H9 (cell line): Measurements from ENCODE around the gene GFI1. TPM values are rescaled to one million over a fixed set of nuclear protein-coding genes. Genes with fewer than 3 reads are reported as not detected.
"Not testable (repeated sequence)": the region's sequence is repeated elsewhere in the genome, so short reads cannot be mapped to it uniquely, and the experiment has no call there.

Experiments used
- DNase-seq: peaks from one replicate; pipeline ENCODE4 v3.0.0-alpha.2; 2017
- H2AFZ ChIP-seq: one replicate; pipeline ENCODE4 v1.6.1; 2013; ENCODE audit warnings: mild to moderate bottlenecking, low read length, control low read depth, moderate library complexity
- H2AK5ac ChIP-seq: 2 replicates; pipeline ENCODE4 v1.6.1; 2013; ENCODE audit warnings: low read length, control low read depth, mixed read lengths; ENCODE audit not compliant: insufficient read length
- H2BK120ac ChIP-seq: one replicate; pipeline ENCODE4 v1.6.1; 2013; ENCODE audit warnings: low read depth, mild to moderate bottlenecking, low read length, control low read depth, inconsistent platforms; ENCODE audit not compliant: poor library complexity, severe bottlenecking
- H2BK12ac ChIP-seq: 2 replicates; pipeline ENCODE4 v1.6.1; 2013; ENCODE audit warnings: low read length, control low read depth, mixed read lengths, low read depth; ENCODE audit not compliant: insufficient read length
- H2BK15ac ChIP-seq: 2 replicates; pipeline ENCODE4 v1.6.1; 2013; ENCODE audit warnings: low read depth, low read length, control low read depth
- H2BK20ac ChIP-seq: one replicate; pipeline ENCODE4 v1.6.1; 2013; ENCODE audit warnings: low read depth, mild to moderate bottlenecking, low read length, control low read depth, inconsistent platforms; ENCODE audit not compliant: poor library complexity, severe bottlenecking
- H2BK5ac ChIP-seq: 2 replicates; pipeline ENCODE4 v1.6.1; 2013; ENCODE audit warnings: low read length, control low read depth, mixed read lengths; ENCODE audit not compliant: insufficient read length
- H3K14ac ChIP-seq: 2 replicates; pipeline ENCODE4 v1.6.1; 2013; ENCODE audit warnings: low read length, control low read depth; ENCODE audit not compliant: insufficient read depth
- H3K18ac ChIP-seq: 2 replicates; pipeline ENCODE4 v1.6.1; 2013; ENCODE audit warnings: low read depth, mild to moderate bottlenecking, mixed read lengths, low read length, control low read depth; ENCODE audit not compliant: insufficient read length
- H3K23ac ChIP-seq: 2 replicates; pipeline ENCODE4 v1.6.1; 2013; ENCODE audit warnings: low read length, control low read depth, mixed read lengths, low read depth; ENCODE audit not compliant: insufficient read length
- H3K23me2 ChIP-seq: 2 replicates; pipeline ENCODE4 v1.6.1; 2013; ENCODE audit warnings: low read depth, mild to moderate bottlenecking, mixed read lengths, low read length, control low read depth; ENCODE audit not compliant: insufficient read length, poor library complexity, severe bottlenecking
- H3K27ac ChIP-seq: 2 replicates; pipeline ENCODE4 v1.5.1; 2013; ENCODE audit warnings: low read length, control low read depth, mixed read lengths, low read depth; ENCODE audit not compliant: insufficient read length
- H3K27me3 ChIP-seq: 2 replicates; pipeline ENCODE4 v1.6.1; 2013; ENCODE audit warnings: low read length, control low read depth, inconsistent platforms; ENCODE audit not compliant: insufficient read depth
- H3K4ac ChIP-seq: 2 replicates; pipeline ENCODE4 v1.6.1; 2013; ENCODE audit warnings: low read depth, mild to moderate bottlenecking, control low read depth, inconsistent platforms, low read length, moderate library complexity
- H3K4me1 ChIP-seq: 2 replicates; pipeline ENCODE4 v1.6.1; 2013; ENCODE audit warnings: low read length, control low read depth, inconsistent platforms; ENCODE audit not compliant: insufficient read depth
- H3K4me2 ChIP-seq: 2 replicates; pipeline ENCODE4 v1.6.1; 2013; ENCODE audit warnings: low read length, control low read depth, mixed read lengths; ENCODE audit not compliant: insufficient read length, insufficient read depth
- H3K56ac ChIP-seq: 2 replicates; pipeline ENCODE4 v1.6.1; 2013; ENCODE audit warnings: low read depth, mild to moderate bottlenecking, mixed read lengths, low read length, control low read depth; ENCODE audit not compliant: insufficient read length
- H3K79me1 ChIP-seq: 2 replicates; pipeline ENCODE4 v1.6.1; 2013; ENCODE audit warnings: low read depth, mild to moderate bottlenecking, moderate library complexity, low read length, control low read depth, inconsistent platforms; ENCODE audit not compliant: insufficient read depth, poor library complexity, severe bottlenecking
- H3K79me2 ChIP-seq: 2 replicates; pipeline ENCODE4 v1.6.1; 2013; ENCODE audit warnings: low read length, control low read depth, inconsistent platforms; ENCODE audit not compliant: insufficient read depth
- H3K9ac ChIP-seq: 2 replicates; pipeline ENCODE4 v1.6.1; 2013; ENCODE audit warnings: low read length, control low read depth, mixed read lengths; ENCODE audit not compliant: insufficient read length; ENCODE audit errors: extremely low read depth
- H3K9me3 ChIP-seq: one replicate; pipeline ENCODE4 v1.6.1; 2013; ENCODE audit warnings: low read depth, low read length, inconsistent platforms; ENCODE audit not compliant: control insufficient read depth
- H3T11ph ChIP-seq: one replicate; pipeline ENCODE4 v1.6.1; 2013; ENCODE audit warnings: mild to moderate bottlenecking, low read length, control low read depth, inconsistent platforms
- H4K20me1 ChIP-seq: one replicate; pipeline ENCODE4 v1.6.1; 2013; ENCODE audit not compliant: control insufficient read depth, insufficient read length, insufficient read depth
- H4K5ac ChIP-seq: 2 replicates; pipeline ENCODE4 v1.6.1; 2013; ENCODE audit warnings: low read depth, mild to moderate bottlenecking, mixed read lengths, low read length, control low read depth; ENCODE audit not compliant: insufficient read length
- H4K8ac ChIP-seq: replicated peaks from 2 replicates; pipeline ENCODE4 v1.6.1; 2013; ENCODE audit warnings: low read length, control low read depth, mixed read lengths, low read depth; ENCODE audit not compliant: insufficient read length
- H4K91ac ChIP-seq: 2 replicates; pipeline ENCODE4 v1.6.1; 2013; ENCODE audit warnings: low read depth, mild to moderate bottlenecking, moderate library complexity, mixed read lengths, low read length, control low read depth; ENCODE audit not compliant: insufficient read length
- H3K27ac Mint-ChIP-seq, 3 experiments: 2 replicates in 2 of 3; 3 replicates in 1 of 3; pipeline ENCODE4 v1.8.0; 2020 to 2021; ENCODE audit warnings: mixed read lengths in 3 of 3, mild to moderate bottlenecking in 1 of 3, moderate library complexity in 1 of 3
- H3K27me3 Mint-ChIP-seq: 2 replicates; pipeline ENCODE4 v1.8.0; 2021; ENCODE audit warnings: low read depth, mild to moderate bottlenecking, moderate library complexity, mixed read lengths
- H3K36me3 Mint-ChIP-seq, 3 experiments: 2 replicates in 2 of 3; 3 replicates in 1 of 3; pipeline ENCODE4 v1.8.0; 2020 to 2021; ENCODE audit warnings: low read depth in 3 of 3, mixed read lengths in 3 of 3; ENCODE audit not compliant: insufficient read depth in 1 of 3
- H3K4me1 Mint-ChIP-seq, 2 experiments: 2 replicates each; pipeline ENCODE4 v1.8.0; 2020; ENCODE audit warnings: mixed read lengths in 2 of 2
- H3K4me3 Mint-ChIP-seq, 2 experiments: 2 replicates in 1 of 2; 3 replicates in 1 of 2; pipeline ENCODE4 v1.8.0; 2020 to 2021; ENCODE audit warnings: mild to moderate bottlenecking in 2 of 2, mixed read lengths in 2 of 2, moderate library complexity in 1 of 2
- H3K9me3 Mint-ChIP-seq, 2 experiments: 2 replicates in 1 of 2; 3 replicates in 1 of 2; pipeline ENCODE4 v1.8.0; 2020; ENCODE audit warnings: mild to moderate bottlenecking in 2 of 2, mixed read lengths in 2 of 2, moderate library complexity in 1 of 2
- WGBS: extraction: QIAGEN DNeasy Blood & Tissue Kit; methylation state at CpG from one replicate; pipeline ENCODE4 v1.1.7; 2013; ENCODE audit warnings: missing lambda C conversion rate, low lambda C conversion rate, mixed read lengths; ENCODE audit not compliant: insufficient read length; ENCODE audit errors: extremely low coverage; 5-methylcytosine and 5-hydroxymethylcytosine counted together
- total RNA-seq: library from RNA; stranded (reverse); gene quantifications from 2 replicates; pipeline ENCODE4 v1.2.1, GENCODE V29; 2021
- TF ChIP-seq, protein P1 (sequence below): fragments of 200-600 bp; sonication (generic); conservative IDR thresholded peaks from 3 replicates; pipeline ENCODE4 v1.8.0; 2021; ENCODE audit warnings: antibody characterized with exemption, mild to moderate bottlenecking

GFI1 gene
- total RNA-seq, 1 experiment from 2014 or later, result 0.11 TPM

DNA sequence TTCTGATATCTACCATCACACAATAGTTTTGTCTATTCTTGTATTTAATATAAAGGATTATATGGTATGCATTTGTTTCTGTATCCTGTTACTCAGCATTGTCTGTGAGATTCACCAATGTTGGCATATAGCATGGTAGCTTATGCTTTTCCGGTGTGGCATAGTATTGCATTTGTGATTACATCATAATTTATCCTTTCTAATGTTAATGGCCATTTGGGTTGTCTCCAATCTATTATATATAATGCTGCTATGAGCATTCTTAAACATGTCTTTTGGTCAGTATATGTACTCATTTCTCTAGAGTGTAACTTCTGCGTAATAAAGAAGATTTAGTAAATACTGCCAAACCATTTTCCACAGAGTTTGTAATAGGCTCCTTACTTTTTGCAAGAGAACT is 40.9 kb upstream of the GFI1 start:
- Histone ChIP-seq H2BK15ac (no peak overlapping the region), H3K56ac (no peak overlapping the region), H2BK20ac (no peak overlapping the region), H3K9ac (no peak overlapping the region), H2AFZ (no peak overlapping the region), H3K23ac (no peak overlapping the region), H3K4me2 (no peak overlapping the region), H3K9me3 (no peaks in the 10 kb centered on the region), H3K79me2 (no peaks in the 10 kb centered on the region), H3K18ac (no peak overlapping the region), H4K91ac (no peak overlapping the region), H2BK5ac (no peak overlapping the region), H4K20me1 (no peaks in the 10 kb centered on the region), H3K14ac (no peak overlapping the region), H3T11ph (no peak overlapping the region), H2AK5ac (no peak overlapping the region), H3K79me1 (no peaks in the 10 kb centered on the region), H3K4me1 (no peaks in the 10 kb centered on the region), H3K4ac (no peak overlapping the region), H4K5ac (no peak overlapping the region), H3K27me3 (no peaks in the 10 kb centered on the region), H4K8ac (no peak overlapping the region), H2BK12ac (no peak overlapping the region), H3K23me2 (no peaks in the 10 kb centered on the region), H2BK120ac (no peak overlapping the region), H3K27ac (no peak overlapping the region)
- Mint-ChIP-seq H3K36me3 (no peaks in the 10 kb centered on the region), H3K4me1 (0 out of 4 replicates have a peak, but pooled peaks cover 0 to 4% of the 10 kb centered on the region in 2 experiments), H3K27me3 (no peaks in the 10 kb centered on the region), H3K27ac (no peak overlapping the region), H3K9me3 (no peaks in the 10 kb centered on the region), H3K4me3 (no peak overlapping the region)
- WGBS, result no CpG with 5 or more reads among the region's 2 CpGs
- TF ChIP-seq, protein P1, sequence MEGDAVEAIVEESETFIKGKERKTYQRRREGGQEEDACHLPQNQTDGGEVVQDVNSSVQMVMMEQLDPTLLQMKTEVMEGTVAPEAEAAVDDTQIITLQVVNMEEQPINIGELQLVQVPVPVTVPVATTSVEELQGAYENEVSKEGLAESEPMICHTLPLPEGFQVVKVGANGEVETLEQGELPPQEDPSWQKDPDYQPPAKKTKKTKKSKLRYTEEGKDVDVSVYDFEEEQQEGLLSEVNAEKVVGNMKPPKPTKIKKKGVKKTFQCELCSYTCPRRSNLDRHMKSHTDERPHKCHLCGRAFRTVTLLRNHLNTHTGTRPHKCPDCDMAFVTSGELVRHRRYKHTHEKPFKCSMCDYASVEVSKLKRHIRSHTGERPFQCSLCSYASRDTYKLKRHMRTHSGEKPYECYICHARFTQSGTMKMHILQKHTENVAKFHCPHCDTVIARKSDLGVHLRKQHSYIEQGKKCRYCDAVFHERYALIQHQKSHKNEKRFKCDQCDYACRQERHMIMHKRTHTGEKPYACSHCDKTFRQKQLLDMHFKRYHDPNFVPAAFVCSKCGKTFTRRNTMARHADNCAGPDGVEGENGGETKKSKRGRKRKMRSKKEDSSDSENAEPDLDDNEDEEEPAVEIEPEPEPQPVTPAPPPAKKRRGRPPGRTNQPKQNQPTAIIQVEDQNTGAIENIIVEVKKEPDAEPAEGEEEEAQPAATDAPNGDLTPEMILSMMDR, result no peak
- no peak for DNase-seq

DNA sequence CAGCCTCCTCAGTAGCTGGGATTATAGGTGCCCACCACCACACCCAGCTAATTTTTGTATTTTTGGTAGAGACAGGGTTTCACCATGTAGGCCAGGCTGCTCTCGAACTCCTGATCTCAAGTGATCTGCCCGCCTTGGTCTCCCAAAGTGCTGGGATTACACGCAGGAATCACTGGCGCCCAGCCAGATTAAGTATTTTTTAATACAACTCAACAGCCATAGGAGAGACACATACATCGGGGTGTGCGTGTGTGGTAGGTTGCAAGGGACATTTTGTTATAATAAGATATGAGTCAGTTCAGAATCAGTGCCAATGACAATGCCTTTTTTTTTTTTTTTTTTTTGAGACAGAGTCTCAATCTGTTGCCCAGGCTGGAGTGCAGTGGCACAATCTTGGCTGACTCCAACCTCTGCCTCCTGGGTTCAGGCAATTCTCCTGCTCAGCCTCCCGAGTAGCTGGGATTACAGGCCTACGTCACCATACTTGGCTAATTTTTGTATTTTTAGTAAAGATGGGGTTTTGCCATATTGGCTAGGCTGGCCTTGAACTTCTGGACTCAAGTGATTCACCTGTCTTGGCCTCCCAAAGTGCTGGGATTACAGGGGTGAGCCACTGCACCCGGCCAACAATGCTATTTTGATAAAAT is 38.3 kb upstream of the GFI1 start:
- no CpG with 5 or more reads among the region's 9 CpGs for WGBS
- not testable (repeated sequence) for H3K4me2 ChIP-seq, H3K27me3 Mint-ChIP-seq

More for the DNA sequence above, 38.3 kb upstream of the GFI1 start:
- DNase-seq, H3K4me1 Mint-ChIP-seq, H2BK5ac ChIP-seq, H2AFZ ChIP-seq, H3K4me1 ChIP-seq, H2AK5ac ChIP-seq, H3K27ac Mint-ChIP-seq, H3K36me3 Mint-ChIP-seq, H3K4ac ChIP-seq, H3T11ph ChIP-seq, H3K79me1 ChIP-seq, H3K79me2 ChIP-seq, H3K14ac ChIP-seq, H3K56ac ChIP-seq, H3K4me3 Mint-ChIP-seq, H3K9me3 Mint-ChIP-seq, H3K9ac ChIP-seq, H2BK20ac ChIP-seq, H3K27ac ChIP-seq, H3K23ac ChIP-seq, H3K23me2 ChIP-seq, H2BK12ac ChIP-seq, H2BK15ac ChIP-seq, H4K5ac ChIP-seq, H3K27me3 ChIP-seq, H2BK120ac ChIP-seq, H4K91ac ChIP-seq, H3K9me3 ChIP-seq, H4K8ac ChIP-seq, H4K20me1 ChIP-seq, H3K18ac ChIP-seq: not testable (repeated sequence)
